GM23248 (cell line): ENCODE measurements around the gene SLC2A10.

Experiments used
- EZH2 ChIP-seq: fragments of 200-600 bp; sonication (generic); IDR thresholded peaks from 2 replicates; pipeline ENCODE4 v1.6.1; 2018; ENCODE audit warnings: antibody characterized with exemption, mild to moderate bottlenecking; ENCODE audit not compliant: insufficient read depth, poor library complexity, severe bottlenecking
- EZH2phosphoT487 ChIP-seq: fragments of 200-600 bp; sonication (generic); IDR thresholded peaks from 2 replicates; pipeline ENCODE4 v1.6.1; 2018; ENCODE audit warnings: antibody characterized with exemption, moderate library complexity, mild to moderate bottlenecking, low read depth; ENCODE audit not compliant: insufficient read depth

DNA sequence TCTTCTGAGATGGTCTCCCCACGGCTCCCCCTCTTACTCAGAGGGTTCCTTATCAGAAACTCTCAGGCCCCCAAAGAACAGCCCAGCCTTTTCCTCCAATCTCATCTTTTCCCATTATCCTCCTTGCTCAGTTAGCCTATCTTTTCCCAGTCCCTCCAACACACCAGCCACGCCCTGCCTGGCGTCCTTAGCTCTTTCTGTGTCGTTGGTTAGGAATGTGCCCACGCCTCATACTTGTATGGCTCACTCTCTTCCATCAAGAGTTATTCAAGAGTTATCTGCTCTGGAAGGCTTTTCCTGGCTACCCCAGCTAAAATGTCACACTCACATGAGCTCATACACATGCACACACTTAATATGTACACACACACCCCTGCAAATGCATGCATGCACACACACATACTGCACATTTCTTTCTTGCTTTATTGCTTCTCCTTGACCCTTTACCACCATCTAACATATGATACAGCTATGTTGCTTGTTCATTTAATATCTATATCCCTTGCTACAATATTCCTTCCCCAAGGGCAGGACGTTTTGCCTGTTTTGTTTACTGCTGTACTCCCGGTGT, 37.6 kb downstream of the SLC2A10 start:
- TF ChIP-seq EZH2: no peak
- TF ChIP-seq EZH2phosphoT487: no peak
